H9 (cell line): Measurements from ENCODE around the gene TFAM. TPM values are rescaled to one million over a fixed set of nuclear protein-coding genes. Genes with fewer than 3 reads are reported as not detected.

Experiments
- DNase-seq: peaks from one replicate; pipeline ENCODE4 v3.0.0-alpha.2; 2017
- H2AFZ ChIP-seq: one replicate; pipeline ENCODE4 v1.6.1; 2013; ENCODE audit warnings: mild to moderate bottlenecking, low read length, control low read depth, moderate library complexity
- H2AK5ac ChIP-seq: 2 replicates; pipeline ENCODE4 v1.6.1; 2013; ENCODE audit warnings: low read length, control low read depth, mixed read lengths; ENCODE audit not compliant: insufficient read length
- H2BK120ac ChIP-seq: one replicate; pipeline ENCODE4 v1.6.1; 2013; ENCODE audit warnings: low read depth, mild to moderate bottlenecking, low read length, control low read depth, inconsistent platforms; ENCODE audit not compliant: poor library complexity, severe bottlenecking
- H2BK12ac ChIP-seq: 2 replicates; pipeline ENCODE4 v1.6.1; 2013; ENCODE audit warnings: low read length, control low read depth, mixed read lengths, low read depth; ENCODE audit not compliant: insufficient read length
- H2BK15ac ChIP-seq: 2 replicates; pipeline ENCODE4 v1.6.1; 2013; ENCODE audit warnings: low read depth, low read length, control low read depth
- H2BK20ac ChIP-seq: one replicate; pipeline ENCODE4 v1.6.1; 2013; ENCODE audit warnings: low read depth, mild to moderate bottlenecking, low read length, control low read depth, inconsistent platforms; ENCODE audit not compliant: poor library complexity, severe bottlenecking
- H2BK5ac ChIP-seq: 2 replicates; pipeline ENCODE4 v1.6.1; 2013; ENCODE audit warnings: low read length, control low read depth, mixed read lengths; ENCODE audit not compliant: insufficient read length
- H3K14ac ChIP-seq: 2 replicates; pipeline ENCODE4 v1.6.1; 2013; ENCODE audit warnings: low read length, control low read depth; ENCODE audit not compliant: insufficient read depth
- H3K18ac ChIP-seq: 2 replicates; pipeline ENCODE4 v1.6.1; 2013; ENCODE audit warnings: low read depth, mild to moderate bottlenecking, mixed read lengths, low read length, control low read depth; ENCODE audit not compliant: insufficient read length
- H3K23ac ChIP-seq: 2 replicates; pipeline ENCODE4 v1.6.1; 2013; ENCODE audit warnings: low read length, control low read depth, mixed read lengths, low read depth; ENCODE audit not compliant: insufficient read length
- H3K23me2 ChIP-seq: 2 replicates; pipeline ENCODE4 v1.6.1; 2013; ENCODE audit warnings: low read depth, mild to moderate bottlenecking, mixed read lengths, low read length, control low read depth; ENCODE audit not compliant: insufficient read length, poor library complexity, severe bottlenecking
- H3K27ac ChIP-seq: 2 replicates; pipeline ENCODE4 v1.5.1; 2013; ENCODE audit warnings: low read length, control low read depth, mixed read lengths, low read depth; ENCODE audit not compliant: insufficient read length
- H3K27me3 ChIP-seq: 2 replicates; pipeline ENCODE4 v1.6.1; 2013; ENCODE audit warnings: low read length, control low read depth, inconsistent platforms; ENCODE audit not compliant: insufficient read depth
- H3K4ac ChIP-seq: 2 replicates; pipeline ENCODE4 v1.6.1; 2013; ENCODE audit warnings: low read depth, mild to moderate bottlenecking, control low read depth, inconsistent platforms, low read length, moderate library complexity
- H3K4me1 ChIP-seq: 2 replicates; pipeline ENCODE4 v1.6.1; 2013; ENCODE audit warnings: low read length, control low read depth, inconsistent platforms; ENCODE audit not compliant: insufficient read depth
- H3K4me2 ChIP-seq: 2 replicates; pipeline ENCODE4 v1.6.1; 2013; ENCODE audit warnings: low read length, control low read depth, mixed read lengths; ENCODE audit not compliant: insufficient read length, insufficient read depth
- H3K56ac ChIP-seq: 2 replicates; pipeline ENCODE4 v1.6.1; 2013; ENCODE audit warnings: low read depth, mild to moderate bottlenecking, mixed read lengths, low read length, control low read depth; ENCODE audit not compliant: insufficient read length
- H3K79me1 ChIP-seq: 2 replicates; pipeline ENCODE4 v1.6.1; 2013; ENCODE audit warnings: low read depth, mild to moderate bottlenecking, moderate library complexity, low read length, control low read depth, inconsistent platforms; ENCODE audit not compliant: insufficient read depth, poor library complexity, severe bottlenecking
- H3K79me2 ChIP-seq: 2 replicates; pipeline ENCODE4 v1.6.1; 2013; ENCODE audit warnings: low read length, control low read depth, inconsistent platforms; ENCODE audit not compliant: insufficient read depth
- H3K9ac ChIP-seq: 2 replicates; pipeline ENCODE4 v1.6.1; 2013; ENCODE audit warnings: low read length, control low read depth, mixed read lengths; ENCODE audit not compliant: insufficient read length; ENCODE audit errors: extremely low read depth
- H3K9me3 ChIP-seq: one replicate; pipeline ENCODE4 v1.6.1; 2013; ENCODE audit warnings: low read depth, low read length, inconsistent platforms; ENCODE audit not compliant: control insufficient read depth
- H3T11ph ChIP-seq: one replicate; pipeline ENCODE4 v1.6.1; 2013; ENCODE audit warnings: mild to moderate bottlenecking, low read length, control low read depth, inconsistent platforms
- H4K20me1 ChIP-seq: one replicate; pipeline ENCODE4 v1.6.1; 2013; ENCODE audit not compliant: control insufficient read depth, insufficient read length, insufficient read depth
- H4K5ac ChIP-seq: 2 replicates; pipeline ENCODE4 v1.6.1; 2013; ENCODE audit warnings: low read depth, mild to moderate bottlenecking, mixed read lengths, low read length, control low read depth; ENCODE audit not compliant: insufficient read length
- H4K8ac ChIP-seq: replicated peaks from 2 replicates; pipeline ENCODE4 v1.6.1; 2013; ENCODE audit warnings: low read length, control low read depth, mixed read lengths, low read depth; ENCODE audit not compliant: insufficient read length
- H4K91ac ChIP-seq: 2 replicates; pipeline ENCODE4 v1.6.1; 2013; ENCODE audit warnings: low read depth, mild to moderate bottlenecking, moderate library complexity, mixed read lengths, low read length, control low read depth; ENCODE audit not compliant: insufficient read length
- H3K27ac Mint-ChIP-seq, 3 experiments: 2 replicates in 2 of 3; 3 replicates in 1 of 3; pipeline ENCODE4 v1.8.0; 2020 to 2021; ENCODE audit warnings: mixed read lengths in 3 of 3, mild to moderate bottlenecking in 1 of 3, moderate library complexity in 1 of 3
- H3K27me3 Mint-ChIP-seq: 2 replicates; pipeline ENCODE4 v1.8.0; 2021; ENCODE audit warnings: low read depth, mild to moderate bottlenecking, moderate library complexity, mixed read lengths
- H3K36me3 Mint-ChIP-seq, 3 experiments: 2 replicates in 2 of 3; 3 replicates in 1 of 3; pipeline ENCODE4 v1.8.0; 2020 to 2021; ENCODE audit warnings: low read depth in 3 of 3, mixed read lengths in 3 of 3; ENCODE audit not compliant: insufficient read depth in 1 of 3
- H3K4me1 Mint-ChIP-seq, 2 experiments: 2 replicates each; pipeline ENCODE4 v1.8.0; 2020; ENCODE audit warnings: mixed read lengths in 2 of 2
- H3K4me3 Mint-ChIP-seq, 2 experiments: 2 replicates in 1 of 2; 3 replicates in 1 of 2; pipeline ENCODE4 v1.8.0; 2020 to 2021; ENCODE audit warnings: mild to moderate bottlenecking in 2 of 2, mixed read lengths in 2 of 2, moderate library complexity in 1 of 2
- H3K9me3 Mint-ChIP-seq, 2 experiments: 2 replicates in 1 of 2; 3 replicates in 1 of 2; pipeline ENCODE4 v1.8.0; 2020; ENCODE audit warnings: mild to moderate bottlenecking in 2 of 2, mixed read lengths in 2 of 2, moderate library complexity in 1 of 2
- CTCF ChIP-seq: fragments of 200-600 bp; sonication (generic); conservative IDR thresholded peaks from 3 replicates; pipeline ENCODE4 v1.8.0; 2021; ENCODE audit warnings: antibody characterized with exemption, mild to moderate bottlenecking
- WGBS: extraction: QIAGEN DNeasy Blood & Tissue Kit; methylation state at CpG from one replicate; pipeline ENCODE4 v1.1.7; 2013; ENCODE audit warnings: missing lambda C conversion rate, low lambda C conversion rate, mixed read lengths; ENCODE audit not compliant: insufficient read length; ENCODE audit errors: extremely low coverage; 5-methylcytosine and 5-hydroxymethylcytosine counted together
- total RNA-seq: library from RNA; stranded (reverse); gene quantifications from 2 replicates; pipeline ENCODE4 v1.2.1, GENCODE V29; 2021

The TFAM gene
- total RNA-seq, 1 experiment from 2014 or later: 144 TPM

- H3K4me1 Mint-ChIP-seq: peaks cover 10 to 13% of the 10 kb centered on the region in 2 experiments
- Histone ChIP-seq H3T11ph (no peak overlapping the region), H3K27ac (no peak overlapping the region), H2BK20ac (no peak overlapping the region), H4K8ac (no peak overlapping the region), H2BK5ac (no peak overlapping the region), H2BK12ac (no peak overlapping the region), H2AFZ (no peak overlapping the region), H4K5ac (no peak overlapping the region), H3K18ac (no peak overlapping the region), H4K20me1 (no peaks in the 10 kb centered on the region), H3K23ac (no peak overlapping the region), H3K9me3 (no peaks in the 10 kb centered on the region), H2BK15ac (no peak overlapping the region), H4K91ac (no peak overlapping the region), H3K9ac (no peak overlapping the region), H3K4me1 (no peaks in the 10 kb centered on the region), H3K14ac (no peak overlapping the region), H3K79me1 (no peaks in the 10 kb centered on the region), H3K56ac (no peak overlapping the region), H2BK120ac (no peak overlapping the region), H3K79me2 (peaks cover 7% of the 10 kb centered on the region; the same call in 1 of the 2 replicates), H3K23me2 (no peaks in the 10 kb centered on the region), H3K4me2 (no peak overlapping the region), H3K4ac (no peak overlapping the region), H3K27me3 (no peaks in the 10 kb centered on the region), H2AK5ac (no peak overlapping the region)
- no peak overlapping the region for H3K27ac Mint-ChIP-seq
- no peaks in the 10 kb centered on the region for H3K27me3 Mint-ChIP-seq
- DNase-seq: no peak
- H3K36me3 Mint-ChIP-seq: peaks cover 3 to 9% (median 7%) of the 10 kb centered on the region in 3 experiments; a peak in 6 of 7 replicates
- H3K4me3 Mint-ChIP-seq: no peak overlapping the region
- TF ChIP-seq CTCF: no peak
- no peaks in the 10 kb centered on the region; a peak in 1 of 5 replicates for H3K9me3 Mint-ChIP-seq
- WGBS: no CpG with 5 or more reads among the region's 4 CpGs
Observed at GRCh38 chr10:58341422-58341821, 43.8 kb upstream of the TFAM start.
